Left lobe of liver (tissue), 2 donors: ENCODE data around the gene PIGM. TPM values are rescaled to one million over a fixed set of nuclear protein-coding genes. Genes with fewer than 3 reads are reported as not detected.

ENCODE experiments used
- ATAC-seq: fragments of 200-7000 bp; cut with Tn5 transposase; one replicate; pipeline ENCODE4 v1.9.1; 2020; ENCODE audit warnings: mild to moderate bottlenecking, moderate library complexity
- DNase-seq: peaks from one replicate; pipeline ENCODE4 v3.0.0-alpha.2; 2020; ENCODE audit warnings: low spot score
- total RNA-seq: library from RNA; stranded (reverse); gene quantifications from one replicate; pipeline ENCODE4 v1.2.1, GENCODE V29; 2021
- donor health status: DM: no; HTN: no; CAD: no; lungs with moderate emphysema.
- donor health status: DM: no; HTN: yes; CAD: no.

Gene PIGM
- total RNA-seq, 1 donor from 2014 or later = 3.4 TPM

- ATAC-seq (no peak), DNase-seq (no peak)
These were observed 9.2 kb downstream of the PIGM start for GRCh38 chr1:160022330-160023310.

- DNase-seq = no peak
- no peak for ATAC-seq
These were observed 10.3 kb downstream of the PIGM start for GRCh38 chr1:160021376-160022074.

GRCh38 chr1:160020196-160020595, 11.6 kb downstream of the PIGM start:
- ATAC-seq (no peak), DNase-seq (no peak)

- DNase-seq (no peak), ATAC-seq (no peak)
These were observed 12.9 kb downstream of the PIGM start for GRCh38 chr1:160018900-160019299.

- no peak for DNase-seq
- no peak for ATAC-seq
These were observed 13.4 kb downstream of the PIGM start for GRCh38 chr1:160018347-160018746.

GRCh38 chr1:160017592-160017991, 14.2 kb downstream of the PIGM start:
- ATAC-seq (no peak), DNase-seq (no peak)

GRCh38 chr1:160011781-160012180, 20.0 kb downstream of the PIGM start:
- DNase-seq (no peak), ATAC-seq (no peak)

- no peak for DNase-seq
- ATAC-seq = no peak
These were observed 22.0 kb downstream of the PIGM start for GRCh38 chr1:160009801-160010200.

- no peak for DNase-seq
- no peak for ATAC-seq
These were observed 22.7 kb downstream of the PIGM start for GRCh38 chr1:160009081-160009480.

- peak; percentile 68 for ATAC-seq
- DNase-seq = no peak
These were observed 24.1 kb downstream of the PIGM start for GRCh38 chr1:160007577-160008200.

GRCh38 chr1:160006312-160006940, 25.4 kb downstream of the PIGM start:
- ATAC-seq (peak; percentile 93), DNase-seq (peak; percentile 74)

- ATAC-seq (no peak), DNase-seq (no peak)
These were observed 26.7 kb downstream of the PIGM start for GRCh38 chr1:160005070-160005469.

GRCh38 chr1:160004425-160004824, 27.4 kb downstream of the PIGM start:
- DNase-seq (no peak), ATAC-seq (no peak)

GRCh38 chr1:160004001-160004400, 27.8 kb downstream of the PIGM start:
- DNase-seq = no peak
- ATAC-seq = no peak

- no peak for ATAC-seq
- no peak for DNase-seq
These were observed 30.4 kb downstream of the PIGM start for GRCh38 chr1:160001440-160001839.

GRCh38 chr1:159999204-159999603, 32.6 kb downstream of the PIGM start:
- ATAC-seq (no peak), DNase-seq (no peak)

- ATAC-seq (no peak), DNase-seq (no peak)
These were observed 35.1 kb downstream of the PIGM start for GRCh38 chr1:159996653-159997052.

- no peak for ATAC-seq
- DNase-seq = no peak
These were observed 36.9 kb downstream of the PIGM start for GRCh38 chr1:159994896-159995295.

- no peak for DNase-seq
- no peak for ATAC-seq
These were observed 37.9 kb downstream of the PIGM start for GRCh38 chr1:159993911-159994310.

- ATAC-seq (peak; percentile 43), DNase-seq (no peak)
These were observed 39.6 kb downstream of the PIGM start for GRCh38 chr1:159992161-159992560.

- peak; percentile 76 for DNase-seq
- peak; percentile 96 for ATAC-seq
These were observed 40.3 kb downstream of the PIGM start for GRCh38 chr1:159991513-159991912.
